ENCODE measurements around the gene LCN2. TPM values are rescaled to one million over a fixed set of nuclear protein-coding genes. Genes with fewer than 3 reads are reported as not detected.

Gene LCN2
- total RNA-seq, 1 experiment from 2014 or later: 1.0 TPM

- no peaks in the 10 kb centered on the region for H3K27me3 ChIP-seq (ENCODE audit: control insufficient read depth, insufficient read depth, low read length)
- no peak overlapping the region for H3K4me3 ChIP-seq (ENCODE audit: low read depth in 2 of 2, low read length in 2 of 2)
- ATAC-seq: no peak
- no TSS peak for BruUV-seq (replicated peaks)
- no peaks in the 10 kb centered on the region for H3K9me3 ChIP-seq (ENCODE audit: control insufficient read depth, insufficient read depth, low read depth, low read length)
- H3K4me1 ChIP-seq (ENCODE audit: control insufficient read depth, insufficient read depth, low read length): no peaks in the 10 kb centered on the region; the same call in 1 of the 2 replicates
- no peak overlapping the region for H3K27ac ChIP-seq (ENCODE audit: low read length)
- no peaks in the 10 kb centered on the region for H3K36me3 ChIP-seq (ENCODE audit: control insufficient read depth, insufficient read depth, low read length)
- ChIA-PET CTCF (interaction anchor here (0.5 kb wide), 1 partner anchor 46 kb away, joined by 4 read pairs; no protein-coding TSS in a partner anchor), POLR2A (no interaction called here)
- intact Hi-C loops (cut with micrococcal nuclease; ENCODE audit: unreplicated experiment): no loop called here
- DNase-seq (ENCODE audit: low read depth, low spot score): no peak
- in situ Hi-C loops (cut with HindIII; ENCODE audit: low pct_unique_long_range_greater_than_20kb, low sequenced_read_pairs): no loop called here
- TF ChIP-seq SIN3A (IDR thresholded peaks at IDR 0.05; ENCODE audit: borderline replicate concordance, insufficient read depth, low read depth, low read length): no peak
- TF ChIP-seq REST (IDR thresholded peaks at IDR 0.05; ENCODE audit: insufficient read depth in 1 of 2, low read depth in 2 of 2, low read length in 1 of 2): no peak
- no peak for TF ChIP-seq POLR2AphosphoS5 (IDR thresholded peaks at IDR 0.05; ENCODE audit: low read depth, low read length)
- TF ChIP-seq TCF7L2 (IDR thresholded peaks at IDR 0.05; ENCODE audit: low read depth, low read length): no peak
- no peak for TF ChIP-seq CTCF (IDR thresholded peaks at IDR 0.05)
Observed at GRCh38 chr9:128116104-128117083, 32.9 kb upstream of the LCN2 start.

DNA sequence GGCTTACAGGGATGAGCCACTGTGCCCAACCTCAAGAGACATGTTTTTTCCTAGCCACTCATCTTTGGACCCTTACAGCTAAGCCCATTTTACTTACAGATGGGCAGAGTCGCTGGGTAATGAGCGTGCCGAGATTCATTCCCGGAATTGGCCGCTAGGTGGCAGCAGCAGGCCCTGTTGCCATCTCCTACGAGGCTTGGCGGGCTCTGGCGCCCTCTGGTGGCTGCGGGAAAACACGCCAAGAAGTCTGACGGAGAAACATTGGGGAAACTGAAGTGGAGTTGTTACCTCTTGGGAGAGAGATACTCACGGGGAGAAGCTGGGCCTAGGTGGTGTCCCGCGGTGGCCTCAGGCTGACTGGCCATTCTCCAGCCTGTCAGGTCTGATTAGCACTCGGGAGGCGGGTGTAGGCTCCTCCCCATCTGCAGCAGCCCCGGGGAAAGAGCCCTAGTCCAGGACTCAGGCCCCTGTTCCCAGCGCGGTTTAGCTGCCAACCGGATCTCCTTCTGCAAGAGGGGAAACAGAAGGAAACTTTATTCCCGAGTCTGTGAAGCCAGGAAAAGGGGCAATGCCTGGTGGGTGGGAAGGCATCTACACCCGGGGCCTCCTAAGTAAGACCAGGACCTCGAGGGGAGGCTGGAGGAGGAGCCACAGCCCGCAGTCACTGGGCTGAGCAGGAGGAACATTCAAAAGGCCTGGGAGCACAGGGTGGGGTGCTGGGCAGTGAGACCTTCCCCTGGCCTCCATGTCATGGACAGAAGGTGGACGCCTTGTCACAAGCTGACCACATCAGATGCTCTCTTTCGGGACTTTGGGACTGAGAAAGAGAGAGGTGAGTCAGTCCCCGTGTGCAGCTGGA, 31.4 kb upstream of the LCN2 start:
- no TSS peak for BruUV-seq (replicated peaks)
- ATAC-seq (peak; percentile 79), DNase-seq (ENCODE audit: low read depth, low spot score) (peak; percentile 73)
- in situ Hi-C loops (cut with HindIII; ENCODE audit: low pct_unique_long_range_greater_than_20kb, low sequenced_read_pairs): no loop called here
- no peaks in the 10 kb centered on the region; the same call in 1 of the 2 replicates for H3K4me1 ChIP-seq (ENCODE audit: control insufficient read depth, insufficient read depth, low read length)
- TF ChIP-seq POLR2AphosphoS5 (IDR thresholded peaks at IDR 0.05; ENCODE audit: low read depth, low read length): no peak
- TF ChIP-seq CTCF (IDR thresholded peaks at IDR 0.05): peak; percentile 99
- H3K4me3 ChIP-seq (ENCODE audit: low read depth in 2 of 2, low read length in 2 of 2): no peak overlapping the region
- no peak overlapping the region for H3K27ac ChIP-seq (ENCODE audit: low read length)
- ChIA-PET CTCF (interaction anchor here (0.7 to 1.0 kb wide), 4 partner anchors 13 to 174 kb away, joined by 3 to 10 read pairs (median 4); no protein-coding TSS in a partner anchor), POLR2A (no interaction called here)
- no peaks in the 10 kb centered on the region for H3K9me3 ChIP-seq (ENCODE audit: control insufficient read depth, insufficient read depth, low read depth, low read length)
- no peaks in the 10 kb centered on the region for H3K36me3 ChIP-seq (ENCODE audit: control insufficient read depth, insufficient read depth, low read length)
- no peaks in the 10 kb centered on the region for H3K27me3 ChIP-seq (ENCODE audit: control insufficient read depth, insufficient read depth, low read length)
- intact Hi-C loops (cut with micrococcal nuclease; ENCODE audit: unreplicated experiment): no loop called here

Data from Panc1 (cell line).